Measurements from ENCODE around the gene PIK3AP1.

DNA sequence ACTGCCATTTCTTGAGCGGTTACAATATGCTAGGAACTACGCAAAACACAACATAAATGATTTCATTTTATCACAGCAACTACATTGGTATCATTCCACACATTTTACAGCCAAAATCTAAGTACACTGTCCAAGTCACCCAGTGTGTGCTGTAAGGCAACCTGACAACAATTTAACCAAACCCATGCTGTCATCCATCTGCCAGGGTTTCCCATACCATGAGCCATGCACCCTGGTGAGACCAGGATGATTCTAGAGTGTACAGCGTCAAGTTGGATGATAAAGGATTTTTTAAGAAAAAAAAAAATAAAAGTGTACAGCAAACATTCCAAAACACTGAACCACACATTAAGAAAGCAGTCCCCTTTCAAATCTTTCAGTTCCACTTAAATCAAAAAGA, 52.9 kb downstream of the PIK3AP1 start:
- TF ChIP-seq, protein P1, sequence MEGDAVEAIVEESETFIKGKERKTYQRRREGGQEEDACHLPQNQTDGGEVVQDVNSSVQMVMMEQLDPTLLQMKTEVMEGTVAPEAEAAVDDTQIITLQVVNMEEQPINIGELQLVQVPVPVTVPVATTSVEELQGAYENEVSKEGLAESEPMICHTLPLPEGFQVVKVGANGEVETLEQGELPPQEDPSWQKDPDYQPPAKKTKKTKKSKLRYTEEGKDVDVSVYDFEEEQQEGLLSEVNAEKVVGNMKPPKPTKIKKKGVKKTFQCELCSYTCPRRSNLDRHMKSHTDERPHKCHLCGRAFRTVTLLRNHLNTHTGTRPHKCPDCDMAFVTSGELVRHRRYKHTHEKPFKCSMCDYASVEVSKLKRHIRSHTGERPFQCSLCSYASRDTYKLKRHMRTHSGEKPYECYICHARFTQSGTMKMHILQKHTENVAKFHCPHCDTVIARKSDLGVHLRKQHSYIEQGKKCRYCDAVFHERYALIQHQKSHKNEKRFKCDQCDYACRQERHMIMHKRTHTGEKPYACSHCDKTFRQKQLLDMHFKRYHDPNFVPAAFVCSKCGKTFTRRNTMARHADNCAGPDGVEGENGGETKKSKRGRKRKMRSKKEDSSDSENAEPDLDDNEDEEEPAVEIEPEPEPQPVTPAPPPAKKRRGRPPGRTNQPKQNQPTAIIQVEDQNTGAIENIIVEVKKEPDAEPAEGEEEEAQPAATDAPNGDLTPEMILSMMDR (IDR thresholded peaks at IDR 0.05) = no peak
- TF ChIP-seq EP300 (IDR thresholded peaks at IDR 0.05) = no peak
